LNCaP clone FGC (cell line): ENCODE results near the gene FAAP20.

ENCODE experiments used
- DNase-seq: peaks from one replicate; pipeline ENCODE4 v3.0.0-alpha.2; 2011; ENCODE audit warnings: low read depth
- H3K4me3 ChIP-seq: 2 replicates; pipeline ENCODE4 v1.5.1; 2011; ENCODE audit warnings: mild to moderate bottlenecking, low read depth, low read length, control low read depth
- TF ChIP-seq, protein P1 (sequence below): IDR thresholded peaks from 2 replicates; pipeline ENCODE4 v1.5.1; 2012; ENCODE audit warnings: mild to moderate bottlenecking; ENCODE audit not compliant: control insufficient read depth, insufficient read depth; ENCODE audit errors: extremely low read depth

FAAP20 gene

DNA sequence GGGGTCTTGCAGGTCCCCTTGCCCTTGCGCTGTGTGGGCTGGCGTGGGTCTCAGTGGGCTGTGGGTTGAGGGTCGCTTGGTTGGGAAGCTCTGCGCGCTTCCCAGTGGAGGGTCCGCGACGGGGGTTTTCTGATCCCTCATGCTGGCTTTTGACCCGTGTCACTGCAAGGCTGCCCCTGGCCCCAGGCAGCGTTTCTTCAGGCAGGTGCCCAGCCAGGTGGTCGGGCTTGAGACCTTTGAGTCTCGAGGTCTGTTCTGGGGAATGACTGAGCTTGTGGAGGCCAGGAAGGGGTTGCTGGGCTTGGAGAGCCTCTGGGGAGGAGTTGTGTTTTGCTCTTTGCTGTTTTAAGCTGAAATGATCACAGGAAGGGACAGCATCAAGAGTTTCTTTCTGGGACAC, 38.9 kb upstream of the FAAP20 start:
- TF ChIP-seq, protein P1, sequence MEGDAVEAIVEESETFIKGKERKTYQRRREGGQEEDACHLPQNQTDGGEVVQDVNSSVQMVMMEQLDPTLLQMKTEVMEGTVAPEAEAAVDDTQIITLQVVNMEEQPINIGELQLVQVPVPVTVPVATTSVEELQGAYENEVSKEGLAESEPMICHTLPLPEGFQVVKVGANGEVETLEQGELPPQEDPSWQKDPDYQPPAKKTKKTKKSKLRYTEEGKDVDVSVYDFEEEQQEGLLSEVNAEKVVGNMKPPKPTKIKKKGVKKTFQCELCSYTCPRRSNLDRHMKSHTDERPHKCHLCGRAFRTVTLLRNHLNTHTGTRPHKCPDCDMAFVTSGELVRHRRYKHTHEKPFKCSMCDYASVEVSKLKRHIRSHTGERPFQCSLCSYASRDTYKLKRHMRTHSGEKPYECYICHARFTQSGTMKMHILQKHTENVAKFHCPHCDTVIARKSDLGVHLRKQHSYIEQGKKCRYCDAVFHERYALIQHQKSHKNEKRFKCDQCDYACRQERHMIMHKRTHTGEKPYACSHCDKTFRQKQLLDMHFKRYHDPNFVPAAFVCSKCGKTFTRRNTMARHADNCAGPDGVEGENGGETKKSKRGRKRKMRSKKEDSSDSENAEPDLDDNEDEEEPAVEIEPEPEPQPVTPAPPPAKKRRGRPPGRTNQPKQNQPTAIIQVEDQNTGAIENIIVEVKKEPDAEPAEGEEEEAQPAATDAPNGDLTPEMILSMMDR = no peak
- no peak for DNase-seq
- H3K4me3 ChIP-seq = no peak overlapping the region

DNA sequence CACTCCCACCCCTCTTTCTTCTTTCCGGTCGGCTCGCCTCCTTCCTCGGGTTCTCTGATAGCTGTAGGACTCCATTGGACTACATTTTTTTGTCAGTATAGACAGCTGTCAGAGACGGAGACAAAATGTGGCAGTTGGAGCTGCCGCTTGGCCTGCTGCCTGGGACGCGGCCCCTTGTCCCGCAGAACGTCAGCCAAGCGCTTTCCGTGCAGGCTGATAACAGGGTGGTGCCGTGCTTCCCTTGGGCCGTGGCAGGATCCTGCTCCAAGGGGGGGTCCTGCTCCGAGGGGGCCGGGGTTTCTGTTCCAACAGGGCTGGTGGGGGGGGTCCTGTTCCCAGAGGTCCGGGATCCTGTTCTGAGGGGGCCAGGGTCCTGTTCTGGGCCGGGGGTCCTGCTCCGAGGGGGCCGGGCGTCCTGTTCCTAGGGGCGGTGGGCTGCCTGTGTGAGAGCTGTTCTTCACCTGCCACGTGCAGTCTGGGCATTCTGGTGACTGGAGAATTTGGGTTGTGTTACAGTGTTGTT, 38.4 kb upstream of the FAAP20 start:
- no peak for DNase-seq
- TF ChIP-seq, protein P1 = no peak
- no peak overlapping the region for H3K4me3 ChIP-seq

DNA sequence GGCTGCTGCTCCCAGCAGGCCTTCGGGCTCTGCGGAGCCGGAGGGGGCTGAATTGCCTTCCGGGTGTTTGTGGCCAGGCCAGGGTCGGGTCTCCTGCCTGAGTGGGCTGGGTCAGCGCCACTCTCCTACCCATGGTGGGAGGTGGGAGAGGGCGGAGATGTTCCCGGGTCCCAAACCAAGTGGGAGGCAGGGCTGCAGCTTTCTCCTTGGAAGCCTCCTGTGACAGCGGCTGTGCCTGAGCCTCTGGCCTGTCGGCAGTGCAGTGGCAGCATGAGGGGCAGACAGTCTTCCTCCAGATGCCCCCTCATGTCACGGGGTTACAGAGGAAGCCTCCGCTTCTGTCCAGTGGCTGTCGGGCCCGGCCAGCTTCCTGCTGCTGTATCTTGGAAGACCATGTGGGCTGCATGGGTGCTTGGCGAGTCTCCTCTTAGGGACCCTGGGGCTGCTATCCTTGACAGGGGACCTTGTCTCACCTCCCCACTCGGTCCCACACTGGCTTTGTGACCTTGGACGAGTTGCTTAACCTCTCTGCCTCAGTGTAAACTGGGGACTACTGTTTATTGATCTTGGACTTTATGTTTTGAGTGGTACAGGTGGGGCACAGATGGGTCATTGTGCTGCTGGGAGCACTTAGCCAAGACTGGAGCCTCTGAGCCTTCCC, 37.8 kb upstream of the FAAP20 start:
- no peak for DNase-seq
- TF ChIP-seq, protein P1 = no peak
- peak overlapping the region; percentile 71 for H3K4me3 ChIP-seq

DNA sequence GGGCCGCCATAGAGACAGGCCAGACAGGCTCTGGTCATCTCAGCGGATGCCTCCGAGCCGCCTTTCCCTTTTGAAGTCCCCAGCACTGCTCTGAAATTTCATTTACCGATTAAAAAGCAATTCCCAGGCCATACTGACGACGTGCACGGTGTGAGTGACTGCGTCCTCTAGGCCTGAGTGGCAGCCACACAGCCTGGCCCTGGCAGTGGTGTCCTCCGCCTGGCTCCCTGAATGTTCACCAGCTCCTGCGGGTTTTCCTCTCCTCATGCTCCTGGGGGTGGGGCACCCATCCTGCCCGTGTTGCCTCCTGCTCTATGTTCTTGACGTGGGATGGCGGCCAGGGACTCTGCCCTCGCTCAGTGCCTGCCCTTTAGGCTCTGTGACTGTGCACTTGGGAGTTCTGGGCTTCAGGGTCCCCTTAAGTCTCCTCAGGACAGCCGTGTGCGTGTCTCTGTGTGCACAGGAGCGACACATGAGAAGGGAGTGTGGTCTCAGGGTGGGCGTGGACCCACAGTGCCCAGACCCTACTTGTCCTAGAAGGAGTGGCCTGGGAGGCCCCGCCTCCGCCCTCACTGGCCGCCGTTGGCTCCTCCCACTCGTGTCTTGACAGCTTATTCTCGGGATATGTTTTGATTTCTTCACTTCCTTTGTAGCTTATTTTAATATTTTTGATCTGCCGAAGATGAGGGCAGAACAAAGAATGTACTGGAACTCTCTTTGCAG, 37.1 kb upstream of the FAAP20 start:
- no peak for DNase-seq
- H3K4me3 ChIP-seq = peak overlapping the region; percentile 71
- TF ChIP-seq, protein P1 = no peak

DNA sequence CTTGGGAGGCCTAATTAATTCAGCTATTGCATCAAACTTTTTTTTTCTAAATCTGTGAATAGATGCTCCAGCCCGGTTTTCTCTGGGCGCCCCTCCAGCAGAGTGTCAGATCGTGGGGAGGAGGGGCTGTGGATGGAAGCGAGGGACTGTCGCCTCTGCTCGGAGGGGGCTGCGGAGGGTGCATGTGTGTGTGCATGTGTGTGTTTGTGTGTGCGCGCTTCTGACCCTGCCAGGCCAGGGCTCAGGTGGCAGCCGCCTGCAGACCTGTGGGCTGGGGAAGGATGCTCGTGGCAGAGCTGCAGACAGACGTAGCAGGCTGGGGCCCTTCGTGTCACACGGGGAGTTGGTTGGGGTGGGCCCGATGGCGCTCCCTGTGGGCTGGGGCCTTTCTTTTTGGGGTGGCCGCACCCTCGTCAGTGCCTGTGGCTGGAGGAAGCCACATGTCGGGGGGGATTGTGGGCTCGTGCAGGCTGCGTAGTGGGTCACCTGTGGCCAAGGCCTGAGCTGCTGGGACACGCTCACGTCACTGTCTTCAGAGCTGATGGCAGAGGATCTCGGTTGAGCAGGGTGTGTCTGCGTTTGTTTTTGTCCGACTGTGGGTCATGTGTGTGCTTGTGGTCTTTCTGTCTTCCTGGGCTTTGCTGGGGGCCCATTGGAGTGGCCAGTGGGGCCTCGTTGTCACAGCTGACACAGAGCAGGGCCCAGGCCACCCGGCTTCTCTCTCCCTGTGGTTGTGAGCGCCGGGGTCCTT, 36.4 kb upstream of the FAAP20 start:
- H3K4me3 ChIP-seq = peak overlapping the region; percentile 71
- no peak for DNase-seq
- TF ChIP-seq, protein P1 = no peak

DNA sequence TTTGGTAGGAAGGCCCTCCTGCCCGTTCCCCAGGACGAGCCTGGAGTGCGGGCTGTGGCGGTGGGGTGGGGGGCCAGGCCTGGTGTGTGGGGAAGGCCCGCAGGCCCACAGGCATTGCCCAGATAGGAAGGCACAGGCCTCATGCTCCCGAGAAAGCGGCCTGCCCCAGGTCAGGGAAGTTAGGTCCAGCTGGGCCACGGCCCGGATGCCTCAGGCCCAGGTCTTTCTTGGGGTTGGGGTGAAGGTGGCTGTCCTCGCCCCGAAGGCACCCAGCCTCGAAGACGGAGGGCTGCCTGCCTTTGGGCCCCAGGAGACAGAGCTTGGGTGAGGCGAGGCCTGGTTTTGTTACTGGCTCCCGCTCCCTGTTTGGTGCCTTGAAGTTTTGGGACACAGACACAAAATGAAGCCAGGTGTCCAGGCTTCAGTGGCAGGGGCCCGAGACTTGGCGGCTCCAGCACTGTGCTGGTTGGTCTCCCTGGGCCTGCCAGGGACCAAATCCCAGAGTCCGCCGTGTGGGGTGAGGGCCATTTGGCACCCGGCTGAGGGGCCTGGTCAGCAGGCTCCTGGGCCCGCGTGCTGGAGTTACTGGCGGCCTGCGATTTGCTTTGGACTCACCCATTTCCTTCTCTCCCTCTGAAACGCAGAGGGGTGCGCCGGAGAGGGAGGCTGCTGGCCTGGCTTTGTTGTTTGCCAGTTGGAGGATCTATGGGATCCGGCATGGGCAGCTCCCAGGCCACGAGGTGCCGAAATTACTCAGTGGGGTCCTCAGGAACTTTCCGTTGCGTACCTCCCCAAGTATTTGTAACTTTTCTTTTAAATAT, 35.5 kb upstream of the FAAP20 start:
- TF ChIP-seq, protein P1 = no peak
- DNase-seq = no peak
- H3K4me3 ChIP-seq = peak overlapping the region; percentile 71
